ENCODE results near the gene GRAMD1B.

The GRAMD1B gene

GRCh38 chr11:123475469-123475868, 45.4 kb downstream of the GRAMD1B start:
- DNase-seq (ENCODE audit: low spot score), result no peak

- no peak for DNase-seq (ENCODE audit: low spot score)
These were observed 47.3 kb downstream of the GRAMD1B start for GRCh38 chr11:123477205-123477907.

GRCh38 chr11:123478352-123478987, 48.4 kb downstream of the GRAMD1B start:
- peak; percentile 36 for DNase-seq (ENCODE audit: low spot score)

GRCh38 chr11:123479048-123479837, 49.2 kb downstream of the GRAMD1B start:
- no peak for DNase-seq (ENCODE audit: low spot score)

GRCh38 chr11:123480290-123480815, 50.3 kb downstream of the GRAMD1B start:
- no peak for DNase-seq (ENCODE audit: low spot score)

- no peak for DNase-seq (ENCODE audit: low spot score)
These were observed 50.8 kb downstream of the GRAMD1B start for GRCh38 chr11:123480882-123481281.

- DNase-seq (ENCODE audit: low spot score), result no peak
These were observed 51.6 kb downstream of the GRAMD1B start for GRCh38 chr11:123481640-123482039.

GRCh38 chr11:123482218-123482617, 52.1 kb downstream of the GRAMD1B start:
- no peak for DNase-seq (ENCODE audit: low spot score)

GRCh38 chr11:123483058-123483457, 53.0 kb downstream of the GRAMD1B start:
- DNase-seq (ENCODE audit: low spot score), result no peak

GRCh38 chr11:123483466-123483865, 53.4 kb downstream of the GRAMD1B start:
- DNase-seq (ENCODE audit: low spot score), result no peak

- DNase-seq (ENCODE audit: low spot score), result no peak
These were observed 54.4 kb downstream of the GRAMD1B start for GRCh38 chr11:123484448-123484847.

- DNase-seq (ENCODE audit: low spot score), result no peak
These were observed 57.2 kb downstream of the GRAMD1B start for GRCh38 chr11:123487157-123487744.

- no peak for DNase-seq (ENCODE audit: low spot score)
These were observed 60.5 kb downstream of the GRAMD1B start for GRCh38 chr11:123490527-123490926.

GRCh38 chr11:123491241-123491640, 61.2 kb downstream of the GRAMD1B start:
- no peak for DNase-seq (ENCODE audit: low spot score)

- no peak for DNase-seq (ENCODE audit: low spot score)
These were observed 63.4 kb downstream of the GRAMD1B start for GRCh38 chr11:123493349-123494063.

- no peak for DNase-seq (ENCODE audit: low spot score)
These were observed 64.4 kb downstream of the GRAMD1B start for GRCh38 chr11:123494195-123495050.

- no peak for DNase-seq (ENCODE audit: low spot score)
These were observed 74.3 kb downstream of the GRAMD1B start for GRCh38 chr11:123504401-123504800.

GRCh38 chr11:123505546-123506299, 75.7 kb downstream of the GRAMD1B start:
- no peak for DNase-seq (ENCODE audit: low spot score)

GRCh38 chr11:123507043-123507442, 77.0 kb downstream of the GRAMD1B start:
- DNase-seq (ENCODE audit: low spot score), result no peak

Measured in hematopoietic multipotent progenitor cell treated with erythropoietin and hydrocortisone succinate and interleukin-3 and kit ligand, for 17 days (in vitro differentiated cells).